Astrocyte (in vitro differentiated cells and primary cell): ENCODE results near the gene CR1L.

Source experiments
- CTCF ChIP-seq: IDR thresholded peaks from 2 replicates; pipeline ENCODE4 v1.5.1; 2011; ENCODE audit warnings: low read depth, mild to moderate bottlenecking, inconsistent platforms, low read length, moderate library complexity; ENCODE audit not compliant: insufficient read depth
- EZH2 ChIP-seq: IDR thresholded peaks from 2 replicates; pipeline ENCODE4 v1.6.1; 2012; ENCODE audit warnings: mild to moderate bottlenecking, low read length, inconsistent platforms; ENCODE audit not compliant: insufficient read depth

DNA sequence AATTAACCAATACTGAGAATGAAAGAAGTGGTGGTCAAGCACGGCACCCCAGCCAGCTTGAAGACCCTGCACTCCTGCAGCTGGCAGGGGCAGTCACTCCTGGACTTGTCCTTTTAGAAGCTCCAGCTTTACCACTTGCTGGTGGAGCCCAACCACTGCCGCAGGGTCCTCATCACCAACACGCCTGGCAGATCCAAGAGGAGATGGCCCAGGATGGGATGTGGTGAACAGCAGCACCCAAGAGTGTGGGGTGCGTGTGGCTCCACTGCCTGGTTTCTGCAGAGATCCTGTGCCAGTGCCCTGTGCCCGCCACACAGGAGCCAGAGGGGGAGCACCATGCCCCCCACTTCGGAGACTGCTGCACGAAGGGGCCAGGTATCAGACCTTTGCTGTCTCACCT, 13.5 kb downstream of the CR1L start:
- TF ChIP-seq CTCF (no peak), EZH2 (no peak)
